GM12801 (cell line): ENCODE data around the gene MFSD6.

Experiments used
- CTCF ChIP-seq: IDR thresholded peaks from one replicate; pipeline ENCODE4 v1.5.1; 2011; ENCODE audit warnings: control low read depth; ENCODE audit not compliant: insufficient read length; ENCODE audit errors: extremely low read depth

MFSD6 gene

GRCh38 chr2:190459881-190460280 is 51.7 kb downstream of the MFSD6 start:
- no peak for TF ChIP-seq CTCF

- TF ChIP-seq CTCF, result no peak
These were observed 52.3 kb downstream of the MFSD6 start for GRCh38 chr2:190460487-190460886.

GRCh38 chr2:190462181-190462580 is 54.0 kb downstream of the MFSD6 start:
- TF ChIP-seq CTCF, result no peak

- no peak for TF ChIP-seq CTCF
These were observed 54.5 kb downstream of the MFSD6 start for GRCh38 chr2:190462611-190463010.

GRCh38 chr2:190465060-190465459 is 56.9 kb downstream of the MFSD6 start:
- no peak for TF ChIP-seq CTCF

- TF ChIP-seq CTCF, result no peak
These were observed 58.8 kb downstream of the MFSD6 start for GRCh38 chr2:190466819-190467446.

- no peak for TF ChIP-seq CTCF
These were observed 59.5 kb downstream of the MFSD6 start for GRCh38 chr2:190467575-190468083.
